Muscle of back (tissue), 11 donors: Measurements from ENCODE around the gene FUT6. TPM values are rescaled to one million over a fixed set of nuclear protein-coding genes. Genes with fewer than 3 reads are reported as not detected.
"Not testable (repeated sequence)": the region's sequence is repeated elsewhere in the genome, so short reads cannot be mapped to it uniquely, and the experiment has no call there.

ENCODE experiments used
- DNase-seq, 3 donors: peaks; one replicate each; pipeline versions ENCODE4 v3.0.0 to v3.0.0-alpha.2; 2013
- polyA plus RNA-seq, 10 donors: library from polyadenylated mRNA; unstranded; fragments of 120-200 nt; gene quantifications; one replicate each; pipeline ENCODE4 v1.2.1, GENCODE V29; 2013; ENCODE audit not compliant: insufficient read length in 10 of 10

FUT6 gene
- polyA plus RNA-seq, 10 donors = not detected

GRCh38 chr19:5863030-5863665 is 23.6 kb upstream of the FUT6 start:
- DNase-seq = no peak

- no peak for DNase-seq
These were observed 17.9 kb upstream of the FUT6 start for GRCh38 chr19:5857203-5858081.

- DNase-seq = not testable (repeated sequence)
These were observed 15.6 kb upstream of the FUT6 start for GRCh38 chr19:5855151-5855550.

- DNase-seq = not testable (repeated sequence)
These were observed 14.6 kb upstream of the FUT6 start for GRCh38 chr19:5854121-5854520.

GRCh38 chr19:5851302-5851701 is 11.8 kb upstream of the FUT6 start, which contains the start of gene FUT3:
Gene FUT3, minus strand, starts transcription at chr19:5851449.
- DNase-seq = no peak

- DNase-seq = peak in 1 of 3 donors; percentile 37
These were observed 11.3 kb upstream of the FUT6 start for GRCh38 chr19:5850743-5851293.

GRCh38 chr19:5850189-5850588 is 10.7 kb upstream of the FUT6 start:
- DNase-seq = no peak

GRCh38 chr19:5848621-5849020 is 9.1 kb upstream of the FUT6 start:
- DNase-seq = not testable (repeated sequence)

GRCh38 chr19:5847846-5848245 is 8.3 kb upstream of the FUT6 start:
- DNase-seq = not testable (repeated sequence)

- no peak for DNase-seq
These were observed 5.2 kb upstream of the FUT6 start for GRCh38 chr19:5844456-5845433.

GRCh38 chr19:5843295-5843927 is 3.9 kb upstream of the FUT6 start:
- DNase-seq = no peak

- not testable (repeated sequence) for DNase-seq
These were observed 2.2 kb upstream of the FUT6 start for GRCh38 chr19:5841735-5842111.

- no peak for DNase-seq
These were observed 993 bp downstream of the FUT6 start for GRCh38 chr19:5838353-5839064.

GRCh38 chr19:5837761-5838352 is 1.6 kb downstream of the FUT6 start:
- DNase-seq = no peak

- DNase-seq = no peak
These were observed 6.8 kb downstream of the FUT6 start for GRCh38 chr19:5832527-5833216.

GRCh38 chr19:5832061-5832460 is 7.4 kb downstream of the FUT6 start:
- no peak for DNase-seq

- DNase-seq = no peak
These were observed 8.3 kb downstream of the FUT6 start for GRCh38 chr19:5831159-5831558.

GRCh38 chr19:5829567-5830310 is 9.8 kb downstream of the FUT6 start:
- DNase-seq = no peak
